Suprapubic skin (tissue), 4 donors: ENCODE results near the gene CEP131. TPM values are rescaled to one million over a fixed set of nuclear protein-coding genes. Genes with fewer than 3 reads are reported as not detected.
"Not testable (repeated sequence)": the region's sequence is repeated elsewhere in the genome, so short reads cannot be mapped to it uniquely, and the experiment has no call there.

Source experiments
- DNase-seq, 2 donors: peaks; one replicate each; pipeline ENCODE4 v3.0.0-alpha.2; 2019; ENCODE audit warnings: low spot score in 2 of 2
- H3K27ac ChIP-seq: fragments of 200-600 bp; sonication (generic); one replicate; pipeline ENCODE4 v1.5.1; 2019
- H3K27me3 ChIP-seq: fragments of 200-600 bp; sonication (generic); one replicate; pipeline ENCODE4 v1.5.1; 2019
- H3K36me3 ChIP-seq: fragments of 200-600 bp; sonication (generic); one replicate; pipeline ENCODE4 v1.5.1; 2019
- H3K4me1 ChIP-seq: fragments of 200-600 bp; sonication (generic); one replicate; pipeline ENCODE4 v1.5.1; 2019
- H3K4me3 ChIP-seq: fragments of 200-600 bp; sonication (generic); one replicate; pipeline ENCODE4 v1.5.1; 2019; ENCODE audit warnings: mild to moderate bottlenecking
- H3K9me3 ChIP-seq: fragments of 200-600 bp; sonication (generic); one replicate; pipeline ENCODE4 v1.5.1; 2019
- EP300 ChIP-seq: sonication (generic); formaldehyde crosslinking; IDR thresholded peaks from one replicate; pipeline ENCODE4 v1.6.1; 2017; ENCODE audit warnings: antibody characterized with exemption
- POLR2A ChIP-seq, 2 donors: fragments of 450-650 bp; IDR thresholded peaks; one replicate each; pipeline ENCODE4 v1.6.1; 2017; ENCODE audit warnings: antibody characterized with exemption in 2 of 2, mild to moderate bottlenecking in 2 of 2, moderate library complexity in 2 of 2
- POLR2AphosphoS5 ChIP-seq, 3 donors: sonication (generic); formaldehyde crosslinking; IDR thresholded peaks; one replicate each; pipeline ENCODE4 v1.6.1; 2017; ENCODE audit warnings: antibody characterized with exemption in 3 of 3
- WGBS: methylation state at CpG from one replicate; pipeline ENCODE4 v1.1.5; 2018; 5-methylcytosine and 5-hydroxymethylcytosine counted together
- total RNA-seq, 4 donors: library from RNA; depleted of rRNA; stranded (reverse); fragments of >200 nt; gene quantifications; one replicate each; pipeline ENCODE4 v1.1.0, GENCODE V29; 2016
- TF ChIP-seq, protein P1 (sequence below), 2 donors: fragments of 200-600 bp in 1 of 2; fragments of 450-650 bp in 1 of 2; sonication (generic) in 1 of 2; IDR thresholded peaks; one replicate each; pipeline ENCODE4 v1.5.1; 2016 to 2019; ENCODE audit warnings: antibody characterized with exemption in 2 of 2, mild to moderate bottlenecking in 1 of 2, moderate library complexity in 1 of 2

The CEP131 gene
- total RNA-seq, 4 donors from 2014 or later: 4.2 to 9.5 (median 8.0) TPM

DNA sequence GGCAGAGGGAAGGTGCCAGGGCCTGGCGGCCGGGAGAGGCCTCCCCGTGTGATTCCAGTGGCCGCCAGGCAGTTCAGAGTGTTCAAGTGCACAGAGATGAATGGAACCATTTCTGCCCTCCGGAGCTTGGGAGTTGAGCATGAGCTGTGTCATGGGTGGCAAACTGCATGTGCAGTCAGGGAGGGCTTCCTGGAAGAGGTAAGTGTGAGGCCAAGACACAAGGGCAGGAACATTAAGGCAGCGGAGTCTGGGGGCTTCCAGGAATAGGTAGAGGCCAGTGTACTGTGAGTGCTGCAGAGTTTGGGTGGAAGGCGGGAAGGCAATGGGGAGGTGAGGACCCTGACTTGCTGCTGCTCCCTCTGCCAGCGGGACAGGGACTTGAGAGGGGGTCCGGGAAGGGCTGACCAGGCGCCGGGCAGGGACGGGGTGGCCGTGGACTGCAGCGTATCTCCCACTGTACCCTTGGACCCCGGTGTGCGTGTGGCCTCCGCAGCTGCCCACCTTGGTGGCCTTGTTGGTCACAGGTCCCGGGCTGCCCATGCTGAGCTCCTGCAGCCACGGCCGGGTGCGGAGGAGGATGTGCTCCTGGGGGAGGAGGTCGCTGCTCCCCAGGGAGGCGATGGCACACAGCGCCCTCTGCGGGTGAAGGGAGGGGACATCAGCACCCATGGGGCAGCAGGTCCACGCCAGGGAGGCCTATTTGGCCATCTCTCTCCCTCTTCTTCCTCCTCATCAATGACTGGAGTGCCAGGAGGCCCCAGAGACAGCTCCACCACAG is 7.5 kb upstream of the CEP131 start:
- H3K36me3 ChIP-seq: peaks cover 56% of the 10 kb centered on the region
- TF ChIP-seq, protein P1, sequence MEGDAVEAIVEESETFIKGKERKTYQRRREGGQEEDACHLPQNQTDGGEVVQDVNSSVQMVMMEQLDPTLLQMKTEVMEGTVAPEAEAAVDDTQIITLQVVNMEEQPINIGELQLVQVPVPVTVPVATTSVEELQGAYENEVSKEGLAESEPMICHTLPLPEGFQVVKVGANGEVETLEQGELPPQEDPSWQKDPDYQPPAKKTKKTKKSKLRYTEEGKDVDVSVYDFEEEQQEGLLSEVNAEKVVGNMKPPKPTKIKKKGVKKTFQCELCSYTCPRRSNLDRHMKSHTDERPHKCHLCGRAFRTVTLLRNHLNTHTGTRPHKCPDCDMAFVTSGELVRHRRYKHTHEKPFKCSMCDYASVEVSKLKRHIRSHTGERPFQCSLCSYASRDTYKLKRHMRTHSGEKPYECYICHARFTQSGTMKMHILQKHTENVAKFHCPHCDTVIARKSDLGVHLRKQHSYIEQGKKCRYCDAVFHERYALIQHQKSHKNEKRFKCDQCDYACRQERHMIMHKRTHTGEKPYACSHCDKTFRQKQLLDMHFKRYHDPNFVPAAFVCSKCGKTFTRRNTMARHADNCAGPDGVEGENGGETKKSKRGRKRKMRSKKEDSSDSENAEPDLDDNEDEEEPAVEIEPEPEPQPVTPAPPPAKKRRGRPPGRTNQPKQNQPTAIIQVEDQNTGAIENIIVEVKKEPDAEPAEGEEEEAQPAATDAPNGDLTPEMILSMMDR (IDR thresholded peaks at IDR 0.05): peak in 1 of 2 donors; percentile 13
- TF ChIP-seq POLR2A (IDR thresholded peaks at IDR 0.05): no peak
- no peaks in the 10 kb centered on the region for H3K27me3 ChIP-seq
- DNase-seq: no peak
- H3K9me3 ChIP-seq: no peaks in the 10 kb centered on the region
- H3K4me1 ChIP-seq: no peaks in the 10 kb centered on the region
- no peak overlapping the region for H3K27ac ChIP-seq
- WGBS: 87% methylated on average over 22 of the region's 26 CpGs
- no peak overlapping the region for H3K4me3 ChIP-seq

DNA sequence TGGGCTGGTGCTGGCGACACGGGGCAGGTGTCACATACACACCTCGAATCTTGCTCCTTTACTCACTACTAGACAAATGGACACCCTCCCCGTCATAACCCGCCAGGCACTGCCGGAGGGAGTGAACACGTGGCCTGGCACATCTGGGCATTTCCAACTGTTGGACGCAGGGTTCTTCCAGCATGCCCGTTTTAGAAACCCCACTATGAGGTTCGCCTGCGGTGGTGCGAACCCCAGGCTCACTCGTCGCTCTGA is 6.8 kb upstream of the CEP131 start:
- no peak overlapping the region for H3K4me3 ChIP-seq
- no peaks in the 10 kb centered on the region for H3K27me3 ChIP-seq
- DNase-seq: no peak
- no peaks in the 10 kb centered on the region for H3K9me3 ChIP-seq
- H3K4me1 ChIP-seq: no peaks in the 10 kb centered on the region
- TF ChIP-seq, protein P1 (IDR thresholded peaks at IDR 0.05): no peak
- TF ChIP-seq EP300 (no peak), POLR2A (IDR thresholded peaks at IDR 0.05) (no peak), POLR2AphosphoS5 (IDR thresholded peaks at IDR 0.05) (no peak)
- 94% methylated on average over 14 of the region's 14 CpGs for WGBS
- no peak overlapping the region for H3K27ac ChIP-seq
- H3K36me3 ChIP-seq: peaks cover 56% of the 10 kb centered on the region

DNA sequence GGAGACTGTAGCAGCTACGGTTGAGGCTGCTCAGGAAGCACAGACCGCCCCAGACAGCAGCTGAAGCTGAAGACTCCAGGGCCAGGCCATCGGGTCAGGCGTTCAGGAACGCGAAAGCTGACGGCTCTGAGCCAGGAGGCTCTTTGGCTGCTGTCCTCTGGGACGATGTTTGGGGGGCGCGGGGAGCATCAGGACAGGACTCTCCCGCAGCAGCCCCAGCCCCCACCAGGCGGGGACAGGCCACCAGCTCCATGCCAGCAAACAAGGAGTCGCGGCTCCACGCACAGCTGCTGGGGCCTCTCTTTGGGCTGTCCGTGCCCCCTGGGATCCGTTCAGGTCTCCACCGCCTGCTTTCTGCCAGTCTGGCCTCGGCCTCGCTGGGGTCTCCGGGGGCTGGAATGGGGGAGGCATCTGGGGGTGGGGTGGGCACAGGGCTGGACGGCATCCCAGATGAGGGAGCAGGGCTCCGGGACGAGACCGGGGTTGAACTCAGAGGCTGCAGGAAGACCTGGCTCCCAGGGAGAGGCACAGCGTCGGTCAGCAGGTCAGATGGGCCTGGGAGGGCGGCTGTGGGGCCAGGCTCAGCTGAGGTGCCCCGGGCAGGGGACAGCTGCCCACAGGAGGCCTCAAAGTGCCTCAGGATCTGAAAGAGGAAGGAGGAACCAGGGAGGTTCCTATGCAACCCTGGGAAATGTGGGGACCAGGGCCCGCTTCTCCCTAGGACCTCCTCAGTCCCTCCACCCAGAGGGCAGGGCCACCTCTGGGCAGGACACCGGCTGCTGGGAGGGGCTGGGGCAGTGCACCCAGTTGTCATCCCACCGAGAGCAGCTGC is 6.3 kb upstream of the CEP131 start:
- no peak for DNase-seq
- no peak overlapping the region for H3K4me3 ChIP-seq
- WGBS: 89% methylated on average over 18 of the region's 32 CpGs
- H3K27ac ChIP-seq: no peak overlapping the region
- no peaks in the 10 kb centered on the region for H3K4me1 ChIP-seq
- no peaks in the 10 kb centered on the region for H3K27me3 ChIP-seq
- TF ChIP-seq, protein P1 (IDR thresholded peaks at IDR 0.05): no peak
- TF ChIP-seq POLR2AphosphoS5 (IDR thresholded peaks at IDR 0.05): no peak
- no peak for TF ChIP-seq EP300
- TF ChIP-seq POLR2A (IDR thresholded peaks at IDR 0.05): no peak
- H3K36me3 ChIP-seq: peaks cover 54% of the 10 kb centered on the region
- H3K9me3 ChIP-seq: no peaks in the 10 kb centered on the region

DNA sequence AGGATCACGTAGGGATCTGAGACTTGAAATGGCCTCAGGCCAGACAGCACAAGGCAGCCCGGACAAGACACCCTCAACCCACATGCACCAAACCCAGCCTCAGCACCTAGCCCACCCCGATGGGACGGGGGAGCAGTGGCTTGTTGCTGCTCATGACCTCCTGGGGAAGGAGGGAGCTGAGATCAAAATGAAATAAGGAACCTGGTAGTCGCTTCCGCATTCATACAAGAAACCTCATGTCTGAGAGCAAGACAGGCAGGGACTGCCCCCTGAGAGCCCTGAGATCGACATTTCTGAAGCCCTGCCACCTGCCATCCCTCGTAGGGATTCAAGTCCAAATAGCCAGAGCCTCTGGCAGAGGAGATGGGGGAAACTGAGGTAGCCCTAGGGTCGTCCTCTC is 5.7 kb upstream of the CEP131 start:
- 74% methylated on average over 8 of the region's 9 CpGs for WGBS
- Histone ChIP-seq H3K4me3 (no peak overlapping the region), H3K4me1 (peaks cover 4% of the 10 kb centered on the region), H3K27ac (no peak overlapping the region), H3K9me3 (no peaks in the 10 kb centered on the region), H3K27me3 (no peaks in the 10 kb centered on the region), H3K36me3 (peaks cover 48% of the 10 kb centered on the region)
- no peak for DNase-seq
- TF ChIP-seq POLR2AphosphoS5 (IDR thresholded peaks at IDR 0.05): no peak
- TF ChIP-seq POLR2A (IDR thresholded peaks at IDR 0.05): no peak
- TF ChIP-seq, protein P1 (IDR thresholded peaks at IDR 0.05): no peak

DNA sequence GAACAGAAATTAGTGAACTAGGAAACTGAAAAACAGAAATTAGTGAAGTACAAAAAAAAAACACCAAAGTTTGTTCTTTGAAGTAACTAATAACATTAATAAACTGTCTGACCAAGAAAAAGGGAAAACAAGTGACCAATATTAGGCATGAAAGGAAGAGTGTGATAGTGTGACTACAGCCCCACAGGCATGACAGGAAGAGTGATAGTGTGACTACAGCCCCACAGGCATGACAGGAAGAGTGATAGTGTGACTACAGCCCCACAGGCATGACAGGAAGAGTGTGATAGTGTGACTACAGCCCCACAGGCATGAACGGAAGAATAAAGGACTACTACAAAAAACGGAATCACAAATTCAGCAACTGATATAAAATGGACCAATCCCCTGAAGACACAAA is 4.9 kb upstream of the CEP131 start:
- not testable (repeated sequence) for H3K9me3 ChIP-seq
- 62% methylated on average over 2 of the region's 2 CpGs for WGBS

More for the DNA sequence above, 4.9 kb upstream of the CEP131 start:
- peaks cover 40% of the 10 kb centered on the region for H3K36me3 ChIP-seq
- not testable (repeated sequence) for H3K27me3 ChIP-seq, H3K27ac ChIP-seq, DNase-seq, H3K4me1 ChIP-seq, H3K4me3 ChIP-seq
